GM18520 (cell line): Measurements from ENCODE around the gene SPINT1.
"Not testable (repeated sequence)": the region's sequence is repeated elsewhere in the genome, so short reads cannot be mapped to it uniquely, and the experiment has no call there.

Source experiments
- ATAC-seq: cut with Tn5 transposase; IDR thresholded peaks from one replicate; pipeline ENCODE4 v1.9.1; 2021; ENCODE audit not compliant: unreplicated experiment

Gene SPINT1

GRCh38 chr15:40859206-40859851 lies 15.5 kb downstream of the SPINT1 start:
- ATAC-seq = no peak

DNA sequence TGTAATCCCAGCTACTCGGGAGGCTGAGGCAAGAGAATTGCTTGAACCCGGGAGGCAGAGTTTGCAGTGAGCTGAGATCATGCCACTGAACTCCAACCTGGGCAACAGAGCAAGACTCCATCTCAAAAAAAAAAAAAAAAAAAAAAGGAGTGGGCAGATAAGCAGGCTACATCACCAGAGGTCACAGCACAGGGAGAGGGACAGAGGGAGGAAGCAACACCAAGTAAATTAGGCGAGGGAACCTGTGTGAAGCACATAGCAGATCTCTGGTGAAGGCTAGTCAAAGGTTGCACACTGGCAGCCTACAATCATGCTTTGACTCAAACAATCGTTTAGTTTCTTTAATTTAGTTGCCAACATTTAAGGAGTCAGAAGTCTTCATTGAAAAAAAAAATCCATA lies 17.3 kb downstream of the SPINT1 start:
- not testable (repeated sequence) for ATAC-seq

DNA sequence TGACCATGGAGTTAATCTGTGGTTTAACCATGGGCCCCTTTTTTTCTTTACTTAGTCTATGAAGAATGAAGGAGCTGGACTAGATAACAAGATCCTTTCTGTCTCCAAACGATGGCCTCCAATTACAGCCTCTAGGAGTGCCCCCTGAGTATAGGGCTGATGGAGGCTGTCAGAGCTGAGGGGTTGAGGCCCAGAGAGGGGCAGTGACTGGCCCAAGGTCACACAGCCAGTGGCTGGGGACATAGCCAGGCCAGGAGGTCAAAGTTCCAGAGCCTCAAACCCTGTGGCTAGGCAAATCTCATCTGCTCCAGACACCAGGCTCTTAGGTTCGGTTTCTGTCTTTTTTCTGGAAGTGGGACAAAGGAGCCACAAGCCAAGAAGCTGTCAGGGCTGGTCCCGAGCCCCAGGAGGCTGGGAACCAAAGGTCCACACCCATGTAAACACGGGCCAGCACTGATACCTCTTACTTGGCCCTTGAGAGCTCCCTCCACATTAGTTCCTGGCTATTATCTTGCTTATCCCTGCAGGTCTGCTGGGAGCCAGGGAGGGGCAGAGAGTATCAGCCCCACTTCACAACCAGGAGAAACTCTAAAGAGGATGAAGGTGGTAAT lies 19.9 kb downstream of the SPINT1 start:
- no peak for ATAC-seq

GRCh38 chr15:40867199-40867598 lies 23.4 kb downstream of the SPINT1 start:
- ATAC-seq = no peak

DNA sequence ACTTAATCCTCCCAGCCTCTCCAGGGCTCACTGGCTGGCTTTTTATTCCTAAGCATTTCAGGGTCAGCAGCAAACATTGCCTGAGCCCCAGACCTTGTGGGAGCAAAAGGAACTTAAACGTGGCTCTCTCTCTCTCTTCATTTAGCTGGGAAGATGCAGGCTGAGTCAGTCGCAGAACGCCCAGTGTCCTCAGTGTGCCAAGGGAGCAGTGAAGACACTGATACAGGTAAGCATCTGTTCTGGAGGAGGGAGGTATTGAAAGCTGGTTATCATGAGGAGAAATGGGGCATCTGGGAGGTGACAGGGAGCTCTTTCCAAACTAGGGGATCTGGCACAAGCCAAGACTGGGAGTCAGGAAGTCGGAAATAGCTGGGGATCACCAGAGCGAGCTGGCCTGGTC lies 25.8 kb downstream of the SPINT1 start:
- no peak for ATAC-seq

DNA sequence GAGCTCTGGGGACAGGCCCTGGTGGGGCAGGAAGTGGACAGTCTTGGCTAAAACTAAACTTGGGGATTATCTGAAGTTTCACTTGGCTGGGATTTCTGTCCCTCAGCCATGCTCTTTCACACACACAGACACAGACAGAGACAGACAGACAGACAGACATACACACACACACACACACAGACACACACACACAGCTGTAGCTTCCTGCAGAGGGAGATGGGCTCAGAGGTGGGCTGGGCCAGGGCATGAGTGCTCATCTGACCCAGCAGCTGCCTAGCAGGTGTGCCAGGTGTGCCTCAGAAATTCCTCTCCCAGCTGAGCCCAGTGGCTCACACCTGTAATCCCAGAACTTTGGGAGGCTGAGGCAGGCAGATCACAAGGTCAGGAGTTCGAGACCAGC lies 26.9 kb downstream of the SPINT1 start:
- no peak for ATAC-seq

- no peak for ATAC-seq
These were observed 28.1 kb downstream of the SPINT1 start for GRCh38 chr15:40871749-40872617.

DNA sequence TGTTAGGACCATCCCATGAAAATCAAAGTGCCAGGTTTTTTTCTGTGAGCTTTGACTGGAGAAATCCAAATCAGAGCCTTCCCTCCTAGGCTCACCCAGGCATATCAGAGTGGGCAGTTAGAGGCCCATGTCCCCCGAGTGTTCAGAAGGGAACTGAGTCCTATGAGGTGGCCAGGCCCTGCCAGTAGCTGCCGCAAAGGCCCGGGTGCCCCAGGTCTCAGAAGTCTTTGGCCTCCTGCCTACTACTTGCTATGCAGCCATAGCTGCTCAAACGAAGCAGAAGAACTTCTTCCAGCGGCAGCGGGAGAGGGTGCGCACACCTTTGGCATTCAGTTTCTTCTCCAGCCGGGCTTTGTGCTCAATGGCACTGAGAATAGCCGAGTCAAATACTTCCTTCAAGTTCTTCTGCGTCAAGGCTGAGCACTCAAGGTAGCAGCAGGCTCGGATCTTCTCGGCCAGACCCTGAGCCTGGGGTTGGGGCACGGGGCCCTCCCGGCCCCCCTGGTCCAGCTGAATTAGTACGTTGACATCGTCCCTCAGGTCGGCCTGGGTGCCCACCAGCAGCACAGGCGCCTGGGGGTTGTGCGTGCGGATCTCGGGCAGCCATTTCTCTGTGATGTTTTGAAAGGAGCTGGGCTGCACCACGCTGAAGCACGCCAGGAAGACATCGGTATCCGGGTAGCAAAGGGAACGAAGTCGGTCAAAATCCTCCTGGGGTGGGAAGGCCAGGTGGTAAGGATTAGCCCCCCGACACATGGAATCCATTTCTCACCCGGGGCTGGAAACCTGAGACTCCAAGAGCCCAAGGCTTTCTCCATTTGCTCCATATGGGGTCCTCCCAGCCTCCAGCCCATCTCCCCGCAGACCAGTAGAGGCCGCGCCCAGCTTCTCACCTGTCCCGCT lies 29.2 kb downstream of the SPINT1 start:
- no peak for ATAC-seq

DNA sequence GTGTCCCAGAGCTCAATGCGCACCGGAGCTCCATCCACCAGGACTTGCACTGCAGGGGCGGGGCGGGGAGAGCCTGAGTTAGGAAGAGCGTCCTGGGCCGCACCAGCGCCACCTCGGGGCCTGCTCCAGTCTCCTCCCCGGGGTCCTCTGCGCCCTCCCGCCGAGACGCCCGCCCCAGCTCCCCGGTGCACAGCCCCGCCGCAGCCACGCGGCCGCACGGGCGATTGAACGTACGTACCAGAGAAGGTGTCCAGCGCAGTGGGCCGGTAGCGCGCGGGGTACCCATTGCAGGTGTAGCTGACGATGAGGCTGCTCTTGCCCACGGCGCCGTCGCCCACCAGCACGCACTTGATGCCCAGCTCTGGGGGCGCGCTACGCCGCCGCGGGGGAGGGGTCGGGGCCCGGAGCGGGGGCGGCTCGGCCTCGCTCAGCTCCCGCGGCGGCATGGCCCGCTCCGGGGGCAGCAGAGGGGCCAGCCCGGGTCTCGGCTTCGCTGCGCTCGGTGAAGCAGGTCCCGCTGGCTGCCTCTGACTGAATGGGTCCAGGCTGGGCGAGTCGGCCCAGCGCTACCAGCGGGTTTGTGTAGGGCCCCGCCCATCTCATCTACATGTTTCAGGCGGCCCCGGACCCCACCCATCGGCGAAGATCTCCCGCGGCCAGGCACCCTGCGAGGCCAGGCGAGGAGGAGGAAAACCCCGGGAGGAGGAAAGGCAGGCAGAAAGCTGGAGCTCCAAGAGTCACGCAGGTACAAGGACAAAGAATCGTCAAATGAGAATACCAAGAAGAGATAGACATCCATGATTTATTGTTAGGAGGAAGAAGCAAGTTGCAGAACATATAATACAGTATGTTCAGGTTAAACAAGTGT lies 30.1 kb downstream of the SPINT1 start, which contains the start of gene RHOV:
TSS of gene RHOV (minus strand) at position 541 of the 868 bp plus-strand sequence. CDS start at position 446, 95 bp downstream.
- ATAC-seq = no peak

DNA sequence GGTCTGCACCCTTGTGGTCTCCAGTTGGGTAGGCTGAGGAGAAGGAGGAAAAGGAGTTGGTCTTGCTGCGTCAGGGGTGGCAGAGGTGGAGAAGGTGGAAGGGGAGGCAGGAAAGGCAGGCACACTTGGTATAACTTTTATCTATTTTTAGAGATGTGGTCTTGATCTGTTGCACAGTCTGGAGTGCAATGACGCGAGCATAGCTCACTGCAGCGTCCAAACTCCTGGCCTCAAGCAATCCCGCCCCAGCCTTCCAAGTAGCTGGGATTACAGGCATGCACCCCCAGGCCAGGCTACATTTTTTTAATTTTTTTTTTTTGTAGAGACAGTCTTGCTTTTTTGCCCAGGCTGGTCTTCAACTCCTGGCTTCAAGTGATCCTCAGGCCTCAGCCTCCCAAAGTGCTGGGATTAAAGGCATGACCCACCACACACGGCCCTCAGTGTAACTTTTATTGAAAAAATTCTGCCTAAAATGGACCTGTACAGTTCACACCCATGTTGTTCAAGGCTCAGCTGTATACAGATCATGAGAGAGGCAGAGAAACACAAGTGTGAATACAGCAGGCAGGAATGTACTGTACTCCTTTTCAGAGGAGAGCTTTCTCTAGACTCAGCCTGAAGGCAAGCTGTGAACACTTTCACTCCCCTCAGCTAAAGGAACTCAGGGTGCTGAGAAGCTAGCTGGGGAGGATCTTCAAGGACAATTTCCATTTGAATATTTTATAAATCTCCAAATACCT lies 32.3 kb downstream of the SPINT1 start:
- no peak for ATAC-seq

- ATAC-seq = no peak
These were observed 33.8 kb downstream of the SPINT1 start for GRCh38 chr15:40877694-40878093.

GRCh38 chr15:40878785-40879184 lies 34.9 kb downstream of the SPINT1 start:
- ATAC-seq = peak; percentile 48

GRCh38 chr15:40879609-40880008 lies 35.8 kb downstream of the SPINT1 start:
- no peak for ATAC-seq

DNA sequence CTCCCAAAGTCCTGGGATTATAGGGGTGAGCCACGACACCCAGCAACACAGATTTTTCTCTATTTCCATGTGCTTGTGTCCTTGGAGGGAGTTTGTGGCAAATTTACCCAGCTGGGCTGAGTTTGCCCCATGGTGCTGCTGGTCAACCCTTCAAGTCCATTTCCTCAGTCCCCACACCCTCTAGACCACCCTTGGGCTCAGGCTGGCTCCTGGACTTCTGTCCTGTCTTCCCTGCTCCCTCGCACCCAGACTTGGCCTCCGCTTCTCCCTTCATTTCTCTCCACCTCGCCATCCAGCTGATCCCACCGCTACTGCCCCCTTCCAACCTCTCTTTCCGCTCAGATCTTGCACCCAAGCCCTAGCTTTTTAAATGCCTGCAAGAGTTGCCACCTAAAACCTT lies 37.5 kb downstream of the SPINT1 start:
- ATAC-seq = no peak

DNA sequence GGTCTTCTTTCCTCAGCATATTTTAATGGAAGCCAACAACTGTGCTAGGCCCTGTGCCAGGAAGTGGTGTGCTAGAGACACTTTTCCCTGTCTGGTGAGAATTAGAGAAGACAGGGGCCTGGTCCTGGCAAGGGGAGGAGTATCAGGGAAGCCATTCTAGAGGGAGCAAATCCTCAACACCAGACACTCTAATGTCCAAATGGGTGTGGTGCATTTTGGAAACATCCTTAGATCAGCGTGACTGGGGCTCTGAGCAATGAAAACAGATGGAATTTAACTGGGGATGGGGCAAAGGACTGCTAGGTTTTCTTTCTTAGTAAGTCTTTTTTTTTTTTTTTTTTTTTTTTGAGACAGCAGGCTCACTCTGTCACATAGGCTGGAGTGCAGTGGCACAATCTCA lies 42.7 kb downstream of the SPINT1 start:
- ATAC-seq = no peak

- ATAC-seq = no peak
These were observed 45.3 kb downstream of the SPINT1 start for GRCh38 chr15:40889112-40889511.

DNA sequence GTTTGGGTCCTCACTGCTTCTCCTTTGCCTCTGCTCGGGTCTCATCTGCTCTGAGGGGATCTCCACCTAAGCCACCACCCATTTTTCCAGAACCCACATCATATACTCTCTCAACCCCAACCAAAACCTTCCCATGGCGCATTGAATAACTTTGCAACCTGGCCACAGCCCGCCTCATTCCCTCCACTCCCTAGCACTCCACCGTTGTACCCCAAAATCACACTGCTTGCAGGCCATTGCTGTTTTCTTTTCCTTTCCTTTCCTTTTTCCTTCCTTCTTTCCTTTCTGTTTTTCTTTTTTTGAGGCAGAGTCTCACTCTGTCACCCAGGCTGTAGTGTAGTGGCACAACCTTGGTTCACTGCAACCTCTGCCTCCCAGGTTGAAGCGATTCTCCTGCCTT lies 47.3 kb downstream of the SPINT1 start:
- ATAC-seq = no peak

GRCh38 chr15:40891810-40892446 lies 48.1 kb downstream of the SPINT1 start:
- ATAC-seq = no peak
